ENCODE measurements around the gene MORC1.
"Not testable (repeated sequence)": the region's sequence is repeated elsewhere in the genome, so short reads cannot be mapped to it uniquely, and the experiment has no call there.

MORC1 gene

DNA sequence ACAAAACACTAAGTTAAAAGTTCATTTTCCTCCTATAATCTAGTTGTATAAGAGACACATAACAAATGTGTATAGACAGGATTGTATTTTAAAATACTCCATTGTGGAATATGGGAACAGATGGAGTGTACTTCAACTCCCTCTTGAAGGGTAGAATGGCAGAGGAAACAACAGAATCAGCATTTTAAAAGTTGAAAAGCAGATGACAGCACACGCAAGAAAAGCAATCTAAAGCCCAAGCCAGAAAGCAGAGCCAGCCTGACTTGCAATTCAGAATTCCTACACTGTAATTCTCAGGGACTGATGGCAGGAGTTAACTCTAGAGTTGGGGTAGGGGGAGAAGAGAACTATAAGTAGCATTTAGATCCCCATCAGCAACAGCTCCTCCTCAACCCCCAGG lies 22.8 kb downstream of the MORC1 start:
- DNase-seq, result no peak

GRCh38 chr3:109093561-109093960 lies 24.4 kb downstream of the MORC1 start:
- no peak for DNase-seq

DNA sequence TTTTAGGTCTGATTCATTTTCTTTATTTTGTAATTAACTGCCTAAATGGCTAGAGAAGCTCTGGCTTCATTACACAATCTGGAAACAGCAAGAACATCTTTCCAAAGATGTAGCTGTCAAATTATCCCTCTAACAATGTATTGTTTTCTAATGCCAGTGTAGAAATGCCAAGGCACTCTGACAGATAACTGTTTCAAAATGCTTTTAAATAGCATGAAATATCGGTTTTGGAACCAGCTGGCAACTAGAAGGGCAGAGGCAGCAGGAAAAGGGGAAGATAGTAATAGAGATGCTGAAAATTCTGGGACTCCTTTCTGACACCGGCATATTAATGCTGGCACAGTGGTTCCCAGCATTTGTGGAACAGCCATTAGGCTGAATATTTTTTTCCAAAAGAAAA lies 26.1 kb downstream of the MORC1 start:
- no peak for DNase-seq

DNA sequence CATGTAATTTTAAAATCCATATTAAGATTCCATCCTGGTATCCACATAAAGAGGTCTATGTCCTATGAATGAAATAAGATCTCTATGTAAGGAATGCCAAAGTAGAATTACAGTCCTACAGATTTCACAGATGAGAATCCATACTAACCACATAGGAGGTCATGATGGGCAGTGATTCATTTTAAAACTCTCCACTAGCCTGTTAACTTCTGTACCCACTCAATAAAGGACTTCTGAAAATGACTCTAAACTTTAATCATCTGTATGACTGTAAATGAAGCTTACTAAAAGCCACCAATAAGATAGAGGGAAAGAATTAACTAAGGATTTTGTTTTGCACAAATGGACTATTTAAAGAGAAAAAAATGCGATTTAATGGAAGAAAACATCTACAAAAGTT lies 28.7 kb downstream of the MORC1 start:
- no peak for DNase-seq

- peak; percentile 37 for DNase-seq
Observed at GRCh38 chr3:109081746-109082510, 36.0 kb downstream of the MORC1 start.

- DNase-seq, result not testable (repeated sequence)
Observed at GRCh38 chr3:109080090-109080489, 37.8 kb downstream of the MORC1 start.

DNA sequence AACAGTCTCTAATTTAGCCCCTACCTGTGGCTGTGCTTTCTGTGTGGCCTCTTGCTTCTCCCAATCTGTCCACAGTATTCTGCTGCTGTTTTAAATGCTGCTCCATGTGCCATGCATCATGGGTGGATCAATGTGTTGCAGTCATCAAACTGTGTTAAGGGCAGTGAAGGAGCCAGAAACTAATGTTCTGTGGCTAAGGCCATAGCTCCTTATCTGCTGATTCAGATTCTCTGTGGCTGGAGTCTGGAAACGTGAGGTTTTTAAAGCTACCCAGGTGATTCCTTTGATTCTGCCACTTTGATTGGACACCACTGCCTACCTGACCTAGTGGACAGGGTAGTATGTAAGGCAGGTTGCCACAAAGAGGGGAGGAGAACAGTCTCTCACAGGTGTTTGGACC lies 44.8 kb downstream of the MORC1 start:
- DNase-seq, result no peak

DNA sequence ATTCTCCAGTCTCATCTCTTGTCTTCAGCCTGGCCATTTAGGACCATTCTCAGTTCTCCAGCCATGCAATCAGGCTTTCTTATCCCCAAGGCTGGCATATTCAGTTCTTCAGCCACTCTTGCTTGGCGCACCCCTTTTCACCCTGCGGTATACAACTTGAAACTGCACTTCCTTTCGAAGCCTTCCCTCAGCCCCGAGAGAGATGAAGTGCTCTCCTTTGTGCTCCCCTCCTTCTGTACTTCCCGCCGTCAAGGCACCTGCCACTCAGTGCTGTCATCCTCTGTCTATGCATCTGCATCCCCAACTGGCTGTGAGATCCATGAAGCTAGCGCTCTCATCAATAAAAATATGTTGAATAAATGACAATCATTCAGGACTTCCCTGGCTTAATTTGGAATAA lies 45.7 kb downstream of the MORC1 start:
- no peak for DNase-seq

DNA sequence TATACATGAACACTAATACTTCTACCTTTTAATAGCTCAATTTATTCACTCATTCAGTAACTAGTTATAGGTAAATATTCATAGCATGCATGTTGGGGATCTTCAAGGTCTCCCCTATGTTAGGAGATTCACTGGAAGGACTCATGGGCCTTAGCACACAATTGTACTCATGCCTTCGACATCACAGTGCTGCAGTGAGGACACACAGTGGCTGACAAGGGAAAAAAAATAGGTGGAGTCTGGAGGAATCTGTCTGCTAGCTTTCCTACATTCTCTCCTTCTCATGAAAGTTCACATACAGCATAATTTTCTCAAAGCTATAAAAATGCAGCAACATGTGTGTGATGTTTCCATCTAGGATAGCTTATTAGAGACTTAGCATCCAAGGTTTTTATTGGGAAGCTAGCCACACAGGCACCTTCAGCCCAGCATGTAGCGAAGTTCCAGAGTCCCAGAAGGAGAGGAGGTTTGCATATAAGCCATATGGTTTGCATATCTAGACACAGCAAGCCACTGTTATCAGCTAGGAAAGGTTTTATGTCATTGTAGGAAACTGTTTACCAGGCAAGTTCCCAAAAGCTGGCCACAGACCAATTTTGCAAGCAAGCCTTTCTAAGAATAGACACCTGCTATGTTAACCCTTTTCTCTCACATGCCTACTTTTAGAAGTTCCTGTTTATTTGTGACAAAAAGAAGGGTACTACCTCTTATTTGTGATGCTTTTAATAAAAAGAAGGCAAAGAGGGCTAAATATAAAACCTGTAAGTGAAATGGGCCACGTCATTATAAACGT lies 46.4 kb downstream of the MORC1 start:
- DNase-seq, result no peak

GRCh38 chr3:109070211-109070610 lies 47.7 kb downstream of the MORC1 start:
- DNase-seq, result no peak

GRCh38 chr3:109066864-109067263 lies 51.1 kb downstream of the MORC1 start:
- no peak for DNase-seq

DNA sequence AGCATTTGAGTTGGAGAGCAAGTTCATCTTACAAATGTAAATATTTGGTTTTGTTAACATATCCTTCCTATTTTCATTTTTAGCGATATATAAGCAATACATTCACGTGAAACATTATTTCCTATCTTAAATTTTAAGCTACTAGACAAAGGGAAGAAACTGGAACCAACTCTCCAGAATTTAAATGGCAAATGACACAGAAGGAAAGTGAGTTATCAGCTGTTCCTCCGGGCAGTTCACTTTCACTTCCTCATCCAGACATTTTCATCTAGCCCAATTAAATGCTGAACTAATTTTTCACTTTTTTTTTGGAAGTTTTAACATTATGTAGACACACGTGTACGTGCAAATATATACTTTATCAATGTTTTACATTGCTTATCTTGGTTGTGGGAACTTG lies 58.7 kb downstream of the MORC1 start:
- no peak for DNase-seq

DNA sequence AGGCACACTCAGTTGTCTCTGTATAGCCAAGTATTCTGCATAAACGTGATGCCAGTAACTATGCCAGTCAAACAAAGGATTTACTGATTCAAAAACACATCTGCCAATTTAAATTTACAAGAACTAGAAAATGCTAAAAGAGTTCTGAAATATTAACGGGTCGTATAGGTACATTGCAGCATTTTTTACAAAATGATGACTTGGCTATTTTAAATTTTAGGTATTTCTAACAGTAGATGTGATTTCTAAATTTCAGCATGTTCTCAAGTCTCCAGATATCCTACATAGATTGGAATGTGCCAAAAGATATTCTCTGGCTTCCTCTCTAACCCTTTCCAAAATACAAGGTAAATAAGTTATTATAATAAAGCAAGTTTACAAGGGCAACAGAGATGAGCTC lies 60.3 kb downstream of the MORC1 start:
- DNase-seq, result no peak

GRCh38 chr3:109057056-109057455 lies 60.9 kb downstream of the MORC1 start:
- no peak for DNase-seq

DNA sequence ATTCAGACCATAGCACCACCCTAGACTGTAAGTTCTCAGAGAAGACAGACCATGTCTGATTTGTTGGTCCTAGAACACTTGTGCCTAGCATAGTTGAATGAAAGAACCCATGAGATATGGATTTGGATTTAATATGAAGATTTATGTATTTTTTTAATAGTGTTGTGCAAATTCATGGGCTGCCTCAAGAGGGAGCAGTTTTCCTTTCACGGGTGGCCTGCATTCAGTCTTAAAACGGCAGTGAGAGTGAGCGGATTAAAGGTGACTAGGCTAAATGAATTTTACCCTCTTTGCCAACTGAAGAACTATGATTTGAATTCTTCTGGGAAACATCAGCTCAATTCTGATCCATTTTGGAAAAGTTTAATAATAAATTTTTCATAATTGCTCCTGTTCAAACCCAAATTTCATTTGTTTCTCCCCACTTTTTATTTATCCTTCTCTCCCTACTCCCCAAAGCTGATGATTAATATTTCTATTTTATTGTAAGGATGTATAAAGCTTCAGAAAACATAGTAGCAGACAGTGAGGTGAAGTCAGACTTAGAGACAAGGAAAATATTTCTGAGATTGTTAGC lies 67.3 kb downstream of the MORC1 start:
- peak; percentile 27 for DNase-seq

- DNase-seq, result no peak
Observed at GRCh38 chr3:109047366-109047765, 70.6 kb downstream of the MORC1 start.

DNA sequence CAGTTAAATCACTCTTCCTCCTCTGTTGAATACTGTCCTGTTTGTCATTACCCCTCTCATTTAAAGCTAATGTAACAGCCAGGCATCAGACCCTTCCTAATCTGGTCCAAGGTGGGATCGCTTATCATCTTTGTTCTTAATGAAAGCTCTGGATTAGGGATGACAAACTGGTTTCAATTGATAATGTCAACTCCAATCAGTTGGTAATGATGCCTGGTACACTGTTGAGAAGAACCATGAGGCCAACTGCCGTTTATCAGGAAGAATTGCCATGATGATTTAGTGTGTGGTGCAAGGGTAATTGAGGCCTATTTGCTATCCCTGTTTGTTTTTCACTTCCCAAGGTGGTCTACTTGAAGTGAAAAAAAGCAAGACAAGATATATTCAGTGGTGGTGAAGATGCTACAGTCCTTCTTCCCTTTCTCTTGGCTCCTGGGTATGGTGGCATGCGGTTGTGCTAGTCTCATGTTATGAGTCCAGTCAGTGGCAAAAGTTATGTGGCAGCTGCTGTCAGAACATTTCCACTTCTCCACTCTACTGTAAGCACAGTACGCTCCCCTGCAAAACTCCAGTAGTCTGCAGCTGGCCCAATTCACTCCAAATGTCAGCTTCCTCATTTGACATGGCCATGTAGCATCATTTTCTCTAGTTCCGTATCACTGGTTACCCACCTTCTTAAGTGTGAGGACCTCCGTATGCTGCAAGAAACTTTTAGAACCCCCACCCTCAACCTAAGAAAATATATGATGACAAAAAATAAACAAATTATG lies 72.5 kb downstream of the MORC1 start:
- no peak for DNase-seq

DNA sequence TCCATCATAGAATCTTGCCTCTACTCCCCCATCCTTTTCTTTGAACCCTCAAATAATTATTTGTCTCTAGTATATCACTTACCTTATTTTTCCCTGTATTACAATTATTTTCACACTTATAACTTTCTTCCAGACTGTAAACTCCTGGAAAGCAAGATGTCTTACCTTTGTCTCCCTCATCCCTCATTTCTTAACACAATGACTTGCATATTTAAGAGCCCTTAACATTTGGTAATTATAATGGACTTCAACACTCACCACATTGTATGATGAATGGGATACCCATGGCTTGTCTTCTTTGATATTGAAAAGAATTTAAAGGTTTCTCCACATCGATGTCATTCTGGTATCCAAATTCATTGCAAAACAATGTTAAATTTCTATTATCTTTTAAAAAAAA lies 82.9 kb downstream of the MORC1 start:
- DNase-seq, result no peak

DNA sequence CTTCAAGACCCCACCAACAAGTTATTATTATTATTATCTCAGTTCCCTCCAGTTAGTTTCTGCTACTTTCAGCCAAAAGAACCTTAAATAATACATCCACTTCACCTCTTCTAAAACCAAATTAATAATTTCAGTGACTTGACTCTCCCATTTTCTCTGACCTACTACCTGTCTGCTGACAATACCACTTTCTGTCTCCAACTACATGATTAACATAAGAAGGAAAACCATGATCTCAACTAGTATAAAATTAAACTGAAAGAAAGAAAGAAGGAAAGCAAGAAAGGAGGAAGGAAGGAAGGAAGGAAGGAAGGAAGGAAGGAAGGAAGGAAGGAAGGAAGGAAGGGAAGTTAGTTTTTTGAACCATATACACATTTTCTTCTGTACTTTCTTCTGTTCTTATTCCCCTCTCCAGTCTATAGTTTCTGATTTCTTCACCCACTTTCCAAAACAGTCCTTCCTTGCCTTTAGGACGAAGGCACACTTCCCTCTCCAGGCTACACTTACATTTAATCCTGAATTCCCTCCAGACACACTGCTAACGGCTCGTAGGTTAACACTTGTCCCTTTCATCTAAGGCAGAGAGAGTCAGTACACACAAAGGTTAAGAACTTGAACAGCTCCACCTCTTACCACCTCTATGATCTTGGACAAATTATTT lies 84.8 kb downstream of the MORC1 start:
- DNase-seq, result no peak

DNA sequence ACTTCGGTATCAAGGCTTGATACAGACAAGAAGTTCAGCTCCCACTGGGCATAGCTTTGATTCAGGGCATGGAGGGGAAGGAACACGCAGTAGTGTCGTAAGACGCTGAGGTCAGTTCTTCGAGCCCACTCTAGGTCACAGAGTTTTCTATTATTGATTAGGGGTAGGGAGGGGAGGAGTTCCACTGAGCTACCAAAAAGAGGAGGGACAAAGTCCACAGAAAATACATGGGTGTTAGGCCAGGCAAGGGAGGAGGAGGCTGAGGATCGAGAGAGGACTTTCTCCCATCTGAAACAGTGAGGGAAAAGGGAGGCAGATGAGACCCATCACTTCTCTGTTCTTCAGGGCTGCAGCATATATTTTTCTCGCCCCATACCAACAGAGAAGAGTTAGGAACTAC lies 89.2 kb downstream of the MORC1 start:
- DNase-seq, result no peak

GRCh38 chr3:109026821-109027220 lies 91.1 kb downstream of the MORC1 start:
- no peak for DNase-seq

- no peak for DNase-seq
Observed at GRCh38 chr3:109025896-109026295, 92.0 kb downstream of the MORC1 start.
